ENCODE data around the gene VPS26C.

DNA sequence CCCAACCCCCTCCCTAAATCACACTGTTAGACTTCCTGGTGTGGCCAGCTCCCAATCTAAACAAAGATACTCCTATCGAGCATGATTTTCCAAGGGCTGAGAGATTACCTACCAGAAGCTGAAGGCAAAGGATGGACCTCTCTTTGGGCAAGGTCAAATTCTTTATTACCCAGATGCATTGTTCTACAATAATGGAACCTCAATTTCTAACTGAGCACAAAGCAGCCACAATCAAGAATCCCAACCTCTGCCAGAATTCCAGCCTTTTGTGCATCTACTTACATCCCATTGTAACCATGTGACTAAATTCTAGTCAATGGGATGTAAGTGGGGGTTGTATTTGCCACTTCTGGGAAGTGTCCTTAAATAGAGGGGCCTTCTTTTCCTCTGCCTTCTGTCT, 24.9 kb upstream of the VPS26C start:
- TF ChIP-seq GATA2 (IDR thresholded peaks at IDR 0.05; ENCODE audit: low read depth, low read length) (no peak), GATA3 (IDR thresholded peaks at IDR 0.05; ENCODE audit: low read depth, low read length) (no peak)

Measured in SH-SY5Y (cell line).